ENCODE measurements around the gene DYNLT5. TPM values are rescaled to one million over a fixed set of nuclear protein-coding genes. Genes with fewer than 3 reads are reported as not detected.

The DYNLT5 gene
- polyA plus RNA-seq, 1 of the 3 experiments (the other 2 are of a cell fraction): not detected

GRCh38 chr1:66737836-66738235 is 14.4 kb upstream of the DYNLT5 start:
- H3K4me2 ChIP-seq: no peak overlapping the region
- peaks cover 0 to 10% of the 10 kb centered on the region in 2 experiments; a peak in 1 of 4 replicates for H3K4me1 ChIP-seq (ENCODE audit: control insufficient read depth in 1 of 2, insufficient read depth in 2 of 2, low read depth in 1 of 2, low read length in 1 of 2)
- no peak overlapping the region for H3K9ac ChIP-seq
- no peak for DNase-seq
- H3K79me2 ChIP-seq (ENCODE audit: insufficient read depth): no peaks in the 10 kb centered on the region
- H4K20me1 ChIP-seq (ENCODE audit: insufficient read depth): no peaks in the 10 kb centered on the region
- peaks cover 4% of the 10 kb centered on the region for H3F3A ChIP-seq (replicated peaks; ENCODE audit: insufficient read depth)
- no peak overlapping the region for H3K4me3 ChIP-seq (ENCODE audit: low read depth in 2 of 2, low read length in 1 of 2)
- peaks cover 1 to 42% of the 10 kb centered on the region in 2 experiments for H3K36me3 ChIP-seq (replicated peaks in 1 of 2; ENCODE audit: control insufficient read depth in 1 of 2, insufficient read depth in 2 of 2, low read length in 1 of 2)
- 94% methylated on average over 2 of the region's 2 CpGs for WGBS (ENCODE audit: low lambda C conversion rate)
- no peaks in the 10 kb centered on the region for H3K9me2 ChIP-seq
- H3K27me3 ChIP-seq (ENCODE audit: insufficient read depth): no peaks in the 10 kb centered on the region
- CTCF ChIA-PET: interaction anchor here (0.6 to 4.1 kb wide), 5 partner anchors 10 to 474 kb away, joined by 3 to 33 read pairs (median 4); no protein-coding TSS in a partner anchor
- POLR2A ChIA-PET: no interaction called here
- no peak for TF ChIP-seq FOSL2 (IDR thresholded peaks at IDR 0.05; ENCODE audit: borderline replicate concordance, low read depth)
- TF ChIP-seq TEAD4 (IDR thresholded peaks at IDR 0.05; ENCODE audit: borderline replicate concordance, insufficient read depth): no peak
- TF ChIP-seq MXI1 (IDR thresholded peaks at IDR 0.05; ENCODE audit: low read depth, low read length): no peak
- no peak for TF ChIP-seq EP300 (IDR thresholded peaks at IDR 0.05; ENCODE audit: borderline replicate concordance in 1 of 2, low read depth in 1 of 2, low read length in 1 of 2)
- TF ChIP-seq USF1 (IDR thresholded peaks at IDR 0.05; ENCODE audit: borderline replicate concordance, low read depth): no peak
- TF ChIP-seq ELF1 (IDR thresholded peaks at IDR 0.05): no peak
- no peak for TF ChIP-seq SMC3 (IDR thresholded peaks at IDR 0.05; ENCODE audit: low read depth, low read length)
- no peak for TF ChIP-seq RCOR1 (IDR thresholded peaks at IDR 0.05; ENCODE audit: low read length)
- no peak overlapping the region for H3K27ac ChIP-seq (ENCODE audit: low read depth in 2 of 2, low read length in 1 of 2)
- no peaks in the 10 kb centered on the region for H3K9me3 ChIP-seq
- no peak overlapping the region for H2AFZ ChIP-seq (ENCODE audit: low read depth)

GRCh38 chr1:66739401-66740157 is 12.7 kb upstream of the DYNLT5 start:
- WGBS (ENCODE audit: low lambda C conversion rate): 92% methylated on average over 9 of the region's 9 CpGs
- no peaks in the 10 kb centered on the region for H3K9me3 ChIP-seq

More at GRCh38 chr1:66739401-66740157, 12.7 kb upstream of the DYNLT5 start:
- Histone ChIP-seq H3K9ac (no peak overlapping the region), H3K27me3 (ENCODE audit: insufficient read depth) (no peaks in the 10 kb centered on the region), H3K79me2 (ENCODE audit: insufficient read depth) (no peaks in the 10 kb centered on the region), H3K36me3 (replicated peaks in 1 of 2; ENCODE audit: control insufficient read depth in 1 of 2, insufficient read depth in 2 of 2, low read length in 1 of 2) (peaks cover 4 to 45% of the 10 kb centered on the region in 2 experiments), H4K20me1 (ENCODE audit: insufficient read depth) (no peaks in the 10 kb centered on the region), H3K4me1 (ENCODE audit: control insufficient read depth in 1 of 2, insufficient read depth in 2 of 2, low read depth in 1 of 2, low read length in 1 of 2) (no peaks in the 10 kb centered on the region), H3K27ac (ENCODE audit: low read depth in 2 of 2, low read length in 1 of 2) (no peak overlapping the region), H3K4me2 (no peak overlapping the region), H3K4me3 (ENCODE audit: low read depth in 2 of 2, low read length in 1 of 2) (no peak overlapping the region), H3K9me2 (no peaks in the 10 kb centered on the region), H3F3A (replicated peaks; ENCODE audit: insufficient read depth) (no peaks in the 10 kb centered on the region), H2AFZ (ENCODE audit: low read depth) (no peak overlapping the region)
- no peak for TF ChIP-seq SMC3 (IDR thresholded peaks at IDR 0.05; ENCODE audit: low read depth, low read length)
- no peak for TF ChIP-seq NRF1 (IDR thresholded peaks at IDR 0.05; ENCODE audit: low read depth, low read length)
- TF ChIP-seq SIN3A (IDR thresholded peaks at IDR 0.05; ENCODE audit: borderline replicate concordance, low read depth, low read length): no peak
- no peak for TF ChIP-seq MEF2A (IDR thresholded peaks at IDR 0.05; ENCODE audit: borderline replicate concordance, low read depth)
- TF ChIP-seq YY1 (IDR thresholded peaks at IDR 0.05; ENCODE audit: low read depth): no peak
- TF ChIP-seq ZBTB33 (IDR thresholded peaks at IDR 0.05; ENCODE audit: borderline replicate concordance, low read depth): no peak
- TF ChIP-seq GABPA (IDR thresholded peaks at IDR 0.05; ENCODE audit: low read depth): no peak
- TF ChIP-seq RCOR1 (IDR thresholded peaks at IDR 0.05; ENCODE audit: low read length): no peak
- no peak for TF ChIP-seq EP300 (IDR thresholded peaks at IDR 0.05; ENCODE audit: borderline replicate concordance in 1 of 2, low read depth in 1 of 2, low read length in 1 of 2)
- DNase-seq: no peak
- POLR2A ChIA-PET: no interaction called here
- CTCF ChIA-PET: interaction anchor here (0.7 to 4.1 kb wide), 4 partner anchors 14 to 337 kb away, joined by 3 to 33 read pairs (median 3); no protein-coding TSS in a partner anchor
